Measurements from ENCODE around the gene ZNF580.

Gene ZNF580

GRCh38 chr19:55624109-55625003 lies 16.4 kb upstream of the ZNF580 start, which contains the start of gene ZNF784:
Gene ZNF784 (minus strand): TSS chr19:55624566. CDS start chr19:55624561, 5 bp downstream.
- peak; percentile 88 to 92 (median 90) for DNase-seq

GRCh38 chr19:55625004-55625326 lies 15.8 kb upstream of the ZNF580 start:
- DNase-seq = no peak

GRCh38 chr19:55626350-55626749 lies 14.5 kb upstream of the ZNF580 start:
- DNase-seq = peak in 3 of 5 experiments; percentile 59 to 94 (median 83)

- DNase-seq = peak in 4 of 5 experiments; percentile 78 to 91 (median 78)
Measured at GRCh38 chr19:55632463-55632834, 8.4 kb upstream of the ZNF580 start.

- DNase-seq = no peak
Measured at GRCh38 chr19:55633861-55634260, 6.9 kb upstream of the ZNF580 start.

- no peak for DNase-seq
Measured at GRCh38 chr19:55635334-55635717, 5.5 kb upstream of the ZNF580 start.

GRCh38 chr19:55635856-55636440 lies 4.9 kb upstream of the ZNF580 start:
- no peak for DNase-seq

- no peak for DNase-seq
Measured at GRCh38 chr19:55636723-55637122, 4.1 kb upstream of the ZNF580 start.

GRCh38 chr19:55637534-55637933 lies 3.3 kb upstream of the ZNF580 start:
- DNase-seq = no peak

GRCh38 chr19:55638864-55639359 lies 1.9 kb upstream of the ZNF580 start:
- peak in 4 of 5 experiments; percentile 43 to 83 (median 48) for DNase-seq

- peak; percentile 47 to 91 (median 64) for DNase-seq
Measured at GRCh38 chr19:55640043-55640576, 692 bp upstream of the ZNF580 start.

GRCh38 chr19:55641426-55642152 lies 787 bp downstream of the ZNF580 start:
- peak in 2 of 5 experiments; percentile 39 to 59 for DNase-seq

- DNase-seq = peak in 1 of 5 experiments; percentile 39
Measured at GRCh38 chr19:55642153-55643002, 1.6 kb downstream of the ZNF580 start.

GRCh38 chr19:55643003-55643886 lies 2.4 kb downstream of the ZNF580 start, which contains the start of gene ZNF581:
Gene ZNF581 (plus strand): TSS chr19:55643649. CDS start chr19:55644572, 923 bp downstream.
- DNase-seq = peak; percentile 53 to 89 (median 70)

GRCh38 chr19:55643887-55644176 lies 3.0 kb downstream of the ZNF580 start:
- no peak for DNase-seq

GRCh38 chr19:55644191-55644833 lies 3.5 kb downstream of the ZNF580 start:
- DNase-seq = no peak

GRCh38 chr19:55644842-55645511 lies 4.2 kb downstream of the ZNF580 start:
- DNase-seq = no peak

GRCh38 chr19:55645512-55645881 lies 4.7 kb downstream of the ZNF580 start:
- no peak for DNase-seq

- DNase-seq = no peak
Measured at GRCh38 chr19:55646889-55647731, 6.3 kb downstream of the ZNF580 start.
